ENCODE measurements around the gene AFDN. TPM values are rescaled to one million over a fixed set of nuclear protein-coding genes. Genes with fewer than 3 reads are reported as not detected.

The AFDN gene
- total RNA-seq, 2 donors from 2014 or later, result 214 to 239 TPM

DNA sequence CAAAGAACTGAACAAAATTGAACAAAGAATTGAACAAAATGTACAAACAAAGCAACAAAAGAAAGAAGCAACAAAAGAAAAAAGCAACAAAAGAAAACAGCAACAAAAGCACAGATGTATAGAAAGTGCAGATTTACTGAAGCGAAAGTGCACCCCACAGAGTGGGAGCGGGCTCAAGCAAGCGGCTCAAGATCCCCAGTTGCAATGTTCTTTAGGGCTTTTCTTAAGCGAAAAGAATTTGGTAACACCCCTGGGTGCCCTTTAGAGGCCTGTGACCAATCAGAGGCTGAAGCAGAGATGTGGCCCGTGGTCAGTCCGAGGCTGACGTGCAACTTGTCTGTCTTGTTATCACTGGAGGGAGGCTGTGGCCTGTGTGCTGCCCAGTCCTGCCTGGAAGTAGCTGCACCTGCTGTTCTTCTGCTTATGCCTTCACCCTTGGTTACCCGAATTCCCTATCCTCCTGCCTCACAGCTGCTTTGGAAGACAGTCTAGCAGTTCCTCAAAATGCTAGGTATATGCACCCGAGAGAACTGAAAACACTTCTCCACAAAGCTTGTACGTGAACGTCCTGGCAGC is 157.5 kb downstream of the AFDN start:
- TF ChIP-seq, protein P1, sequence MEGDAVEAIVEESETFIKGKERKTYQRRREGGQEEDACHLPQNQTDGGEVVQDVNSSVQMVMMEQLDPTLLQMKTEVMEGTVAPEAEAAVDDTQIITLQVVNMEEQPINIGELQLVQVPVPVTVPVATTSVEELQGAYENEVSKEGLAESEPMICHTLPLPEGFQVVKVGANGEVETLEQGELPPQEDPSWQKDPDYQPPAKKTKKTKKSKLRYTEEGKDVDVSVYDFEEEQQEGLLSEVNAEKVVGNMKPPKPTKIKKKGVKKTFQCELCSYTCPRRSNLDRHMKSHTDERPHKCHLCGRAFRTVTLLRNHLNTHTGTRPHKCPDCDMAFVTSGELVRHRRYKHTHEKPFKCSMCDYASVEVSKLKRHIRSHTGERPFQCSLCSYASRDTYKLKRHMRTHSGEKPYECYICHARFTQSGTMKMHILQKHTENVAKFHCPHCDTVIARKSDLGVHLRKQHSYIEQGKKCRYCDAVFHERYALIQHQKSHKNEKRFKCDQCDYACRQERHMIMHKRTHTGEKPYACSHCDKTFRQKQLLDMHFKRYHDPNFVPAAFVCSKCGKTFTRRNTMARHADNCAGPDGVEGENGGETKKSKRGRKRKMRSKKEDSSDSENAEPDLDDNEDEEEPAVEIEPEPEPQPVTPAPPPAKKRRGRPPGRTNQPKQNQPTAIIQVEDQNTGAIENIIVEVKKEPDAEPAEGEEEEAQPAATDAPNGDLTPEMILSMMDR (conservative IDR thresholded peaks at IDR 0.05), result no peak
- Histone ChIP-seq H3K9ac (ENCODE audit: extremely low read depth, low read length, poor library complexity, severe bottlenecking) (no peak overlapping the region), H3K4me3 (ENCODE audit: low read length) (no peak overlapping the region), H3K4me1 (ENCODE audit: control insufficient read depth, insufficient read depth, low read length) (peaks cover 5% of the 10 kb centered on the region), H3K36me3 (ENCODE audit: control insufficient read depth, insufficient read depth, low read length) (no peaks in the 10 kb centered on the region), H3K9me3 (ENCODE audit: control insufficient read depth, low read length) (peaks cover 36% of the 10 kb centered on the region), H3K27me3 (ENCODE audit: control insufficient read depth, insufficient read depth, low read length, poor library complexity, severe bottlenecking) (no peaks in the 10 kb centered on the region), H3K27ac (ENCODE audit: low read depth, low read length) (no peak overlapping the region)
- peaks cover 20% of the 10 kb centered on the region for H3K9me3 Mint-ChIP-seq
- no peak overlapping the region for H3K4me3 Mint-ChIP-seq
- H3K27ac Mint-ChIP-seq, result no peak overlapping the region
- peaks cover 2% of the 10 kb centered on the region for H3K36me3 Mint-ChIP-seq (ENCODE audit: low read depth)
- H3K4me1 Mint-ChIP-seq, result peaks cover 6% of the 10 kb centered on the region
- 91 to 98% methylated on average over 8 to 11 of the region's 11 CpGs for WGBS, 2 experiments (ENCODE audit: insufficient coverage in 1 of 2, insufficient read length in 1 of 2)
- DNase-seq, result no peak
- no peaks in the 10 kb centered on the region for H3K27me3 Mint-ChIP-seq (ENCODE audit: insufficient read depth)

DNA sequence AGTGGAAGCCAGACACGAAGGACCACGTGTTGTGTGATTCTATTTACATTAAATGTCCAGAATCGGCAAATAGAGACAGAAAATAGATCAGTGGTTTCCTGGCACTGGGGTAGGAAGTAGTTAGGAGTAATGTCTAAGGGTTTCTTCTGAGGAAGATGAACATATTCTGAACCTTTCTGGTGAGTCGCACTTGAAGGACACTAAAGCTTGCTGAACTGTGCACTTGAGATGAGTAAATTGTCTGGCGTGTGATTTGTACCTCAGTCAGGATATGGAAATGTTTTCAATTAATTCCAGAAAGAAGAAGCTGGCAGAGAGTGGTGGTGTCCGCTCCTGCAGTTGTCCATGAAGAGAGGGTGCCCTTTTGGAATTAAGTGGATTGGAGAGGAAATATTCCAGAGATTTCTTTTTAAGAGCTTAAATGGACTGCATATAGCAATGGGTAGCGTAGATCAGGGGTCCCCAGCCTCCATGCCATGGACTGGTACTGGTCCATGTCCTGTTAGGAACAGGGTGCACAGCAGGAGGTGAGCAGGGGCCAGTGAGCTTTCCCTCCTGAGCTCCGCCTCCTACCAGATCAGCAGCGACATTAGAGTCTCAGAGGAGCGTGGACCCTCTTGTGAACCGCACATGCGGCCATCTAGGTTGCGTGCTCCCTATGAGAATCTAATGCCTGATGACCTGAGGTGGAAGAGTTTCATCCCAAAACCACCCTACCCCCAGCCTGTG is 158.3 kb downstream of the AFDN start:
- TF ChIP-seq, protein P1 (conservative IDR thresholded peaks at IDR 0.05), result no peak
- no peak for DNase-seq

DNA sequence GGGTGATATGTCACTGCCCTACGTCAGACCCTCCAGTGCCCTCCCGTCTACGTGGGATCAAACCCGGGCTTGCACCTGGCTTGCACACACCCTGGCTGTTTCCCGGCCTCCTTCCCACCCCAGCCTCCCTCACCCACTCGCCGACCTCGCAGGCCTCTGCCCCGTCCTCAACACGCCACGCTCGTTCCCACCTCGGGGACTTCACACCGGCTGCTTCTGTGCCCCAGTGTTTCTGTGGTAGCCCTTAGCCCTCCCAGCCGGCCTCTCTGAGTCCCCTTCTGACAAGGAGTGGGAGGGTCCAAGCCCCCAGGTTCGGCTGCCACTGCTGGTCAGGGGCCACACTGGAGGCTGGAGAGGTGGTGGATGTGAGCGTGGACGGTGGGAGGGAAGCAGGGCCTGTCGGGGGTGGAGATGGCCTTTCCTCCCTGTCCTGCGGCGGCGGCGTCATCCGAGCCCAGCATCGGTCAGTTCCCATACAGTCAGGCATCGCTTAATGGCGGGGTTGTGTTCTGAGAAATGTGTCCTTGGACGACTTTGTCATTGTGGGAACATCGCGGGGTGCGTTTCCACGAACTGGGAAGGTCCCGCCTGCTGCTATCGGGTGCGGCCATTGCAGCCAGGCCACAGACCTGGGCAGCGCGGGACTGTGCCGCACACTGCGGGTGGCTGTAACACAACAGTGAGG is 159.3 kb downstream of the AFDN start:
- no peaks in the 10 kb centered on the region for H3K27me3 Mint-ChIP-seq (ENCODE audit: insufficient read depth)

More for the DNA sequence above, 158.3 kb downstream of the AFDN start:
- no peak overlapping the region for H3K9ac ChIP-seq (ENCODE audit: extremely low read depth, low read length, poor library complexity, severe bottlenecking)
- 88 to 94% methylated on average over 11 to 13 of the region's 13 CpGs for WGBS, 2 experiments (ENCODE audit: insufficient coverage in 1 of 2, insufficient read length in 1 of 2)
- no peaks in the 10 kb centered on the region for H3K27me3 ChIP-seq (ENCODE audit: control insufficient read depth, insufficient read depth, low read length, poor library complexity, severe bottlenecking)
- H3K4me3 Mint-ChIP-seq, result no peak overlapping the region
- no peak overlapping the region for H3K27ac Mint-ChIP-seq
- peaks cover 28% of the 10 kb centered on the region for H3K9me3 ChIP-seq (ENCODE audit: control insufficient read depth, low read length)
- H3K4me3 ChIP-seq (ENCODE audit: low read length), result no peak overlapping the region
- no peaks in the 10 kb centered on the region for H3K27me3 Mint-ChIP-seq (ENCODE audit: insufficient read depth)
- H3K36me3 ChIP-seq (ENCODE audit: control insufficient read depth, insufficient read depth, low read length), result no peaks in the 10 kb centered on the region
- no peak overlapping the region for H3K27ac ChIP-seq (ENCODE audit: low read depth, low read length)
- H3K9me3 Mint-ChIP-seq, result peaks cover 19% of the 10 kb centered on the region
- H3K4me1 Mint-ChIP-seq, result peaks cover 5% of the 10 kb centered on the region
- H3K36me3 Mint-ChIP-seq (ENCODE audit: low read depth), result peaks cover under 1% of the 10 kb centered on the region
- peaks cover under 1% of the 10 kb centered on the region for H3K4me1 ChIP-seq (ENCODE audit: control insufficient read depth, insufficient read depth, low read length)

More for the DNA sequence above, 159.3 kb downstream of the AFDN start:
- no peak overlapping the region for H3K27ac ChIP-seq (ENCODE audit: low read depth, low read length)
- Mint-ChIP-seq H3K4me1 (no peaks in the 10 kb centered on the region), H3K36me3 (ENCODE audit: low read depth) (no peaks in the 10 kb centered on the region), H3K27ac (no peak overlapping the region), H3K9me3 (peaks cover 18% of the 10 kb centered on the region), H3K4me3 (no peak overlapping the region)
- peaks cover 25% of the 10 kb centered on the region for H3K9me3 ChIP-seq (ENCODE audit: control insufficient read depth, low read length)
- H3K27me3 ChIP-seq (ENCODE audit: control insufficient read depth, insufficient read depth, low read length, poor library complexity, severe bottlenecking), result no peaks in the 10 kb centered on the region
- H3K9ac ChIP-seq (ENCODE audit: extremely low read depth, low read length, poor library complexity, severe bottlenecking), result no peak overlapping the region
- H3K4me1 ChIP-seq (ENCODE audit: control insufficient read depth, insufficient read depth, low read length), result no peaks in the 10 kb centered on the region
- H3K36me3 ChIP-seq (ENCODE audit: control insufficient read depth, insufficient read depth, low read length), result no peaks in the 10 kb centered on the region
- DNase-seq, result no peak
- no peak overlapping the region for H3K4me3 ChIP-seq (ENCODE audit: low read length)
- TF ChIP-seq, protein P1 (conservative IDR thresholded peaks at IDR 0.05), result no peak
- WGBS, 2 experiments (ENCODE audit: insufficient coverage in 1 of 2, insufficient read length in 1 of 2), result 94% methylated on average over 24 to 39 of the region's 39 CpGs

Measured in endodermal cell (in vitro differentiated cells).